HL-60/S4 treated with phorbol 12-myristate 13-acetate at 8.2 ng/mL for 4 days and 3 days (cell line): ENCODE results near the gene ALPP.
"Not testable (repeated sequence)": the region's sequence is repeated elsewhere in the genome, so short reads cannot be mapped to it uniquely, and the experiment has no call there.

ENCODE experiments used
- in situ Hi-C: fragments of 300-500 bp; cut with MboI; formaldehyde crosslinking; loops from 2 replicates; pipeline ENCODE4 v1.15.0; 2022; ENCODE audit warnings: low sequenced_read_pairs

ALPP gene

GRCh38 chr2:232378735-232379151 lies at the start of gene ALPP:
TSS of gene ALPP (plus strand) at chr2:232378751. CDS start at chr2:232378803, 52 bp downstream.
- in situ Hi-C loops: not testable (repeated sequence)

GRCh38 chr2:232329716-232330067 lies 48.9 kb upstream of the ALPP start:
- in situ Hi-C loops: no loop called here

- in situ Hi-C loops: no loop called here
Measured at GRCh38 chr2:232330068-232330999, 48.2 kb upstream of the ALPP start.

- in situ Hi-C loops: not testable (repeated sequence)
Measured at GRCh38 chr2:232331061-232331460, 47.5 kb upstream of the ALPP start.

GRCh38 chr2:232331641-232332040 lies 46.9 kb upstream of the ALPP start:
- in situ Hi-C loops: not testable (repeated sequence)

GRCh38 chr2:232332244-232332939 lies 46.2 kb upstream of the ALPP start:
- in situ Hi-C loops: not testable (repeated sequence)

GRCh38 chr2:232332940-232333259 lies 45.7 kb upstream of the ALPP start:
- in situ Hi-C loops: no loop called here

GRCh38 chr2:232333361-232334135 lies 45.0 kb upstream of the ALPP start:
- in situ Hi-C loops: no loop called here

GRCh38 chr2:232334136-232334884 lies 44.2 kb upstream of the ALPP start:
- in situ Hi-C loops: not testable (repeated sequence)

GRCh38 chr2:232334885-232335205 lies 43.7 kb upstream of the ALPP start:
- in situ Hi-C loops: not testable (repeated sequence)

GRCh38 chr2:232335206-232335858 lies 43.2 kb upstream of the ALPP start:
- in situ Hi-C loops: not testable (repeated sequence)

- in situ Hi-C loops: no loop called here
Measured at GRCh38 chr2:232335859-232336215, 42.7 kb upstream of the ALPP start.

- in situ Hi-C loops: no loop called here
Measured at GRCh38 chr2:232336241-232336736, 42.3 kb upstream of the ALPP start.

GRCh38 chr2:232336981-232337720 lies 41.4 kb upstream of the ALPP start:
- in situ Hi-C loops: no loop called here

- in situ Hi-C loops: not testable (repeated sequence)
Measured at GRCh38 chr2:232338094-232338758, 40.3 kb upstream of the ALPP start.

GRCh38 chr2:232338759-232339106 lies 39.8 kb upstream of the ALPP start:
- in situ Hi-C loops: no loop called here

GRCh38 chr2:232339121-232340081 lies 39.1 kb upstream of the ALPP start:
- in situ Hi-C loops: no loop called here
